Ascending aorta (tissue), 2 donors: ENCODE measurements around the gene RFLNA. TPM values are rescaled to one million over a fixed set of nuclear protein-coding genes. Genes with fewer than 3 reads are reported as not detected.

Experiments
- DNase-seq, 2 donors: peaks; one replicate each; pipeline ENCODE4 v3.0.0-alpha.2; 2019; ENCODE audit warnings: low spot score in 2 of 2
- H3K27ac ChIP-seq, 2 donors: fragments of 200-600 bp; sonication (generic); one replicate each; pipeline ENCODE4 v1.5.1; 2016 to 2017; ENCODE audit warnings: mild to moderate bottlenecking in 1 of 2
- H3K27me3 ChIP-seq: fragments of 200-600 bp; sonication (generic); one replicate; pipeline ENCODE4 v1.5.1; 2017
- H3K36me3 ChIP-seq, 2 donors: fragments of 200-600 bp; sonication (generic); one replicate each; pipeline ENCODE4 v1.5.1; 2016
- H3K4me1 ChIP-seq, 2 donors: fragments of 200-600 bp; sonication (generic); one replicate each; pipeline ENCODE4 v1.5.1; 2016 to 2017; ENCODE audit warnings: mild to moderate bottlenecking in 1 of 2
- H3K4me3 ChIP-seq, 2 donors: fragments of 200-600 bp; sonication (generic); one replicate each; pipeline ENCODE4 v1.5.1; 2016 to 2017; ENCODE audit warnings: mild to moderate bottlenecking in 1 of 2
- H3K9me3 ChIP-seq, 2 donors: fragments of 200-600 bp; sonication (generic); one replicate each; pipeline ENCODE4 v1.5.1; 2016
- CTCF ChIP-seq, 3 experiments: fragments of 200-600 bp in 2 of 3; fragments of 450-650 bp in 1 of 3; sonication (generic) in 2 of 3; IDR thresholded peaks; one replicate each; pipeline ENCODE4 v1.5.1; 2016 to 2019; ENCODE audit warnings: antibody characterized with exemption in 3 of 3, mild to moderate bottlenecking in 1 of 3, moderate library complexity in 1 of 3
- intact Hi-C: fragments of 100-400 bp; cut with DNase I; formaldehyde crosslinking; loops from one replicate; pipeline ENCODE4 v1.15.1; 2023
- total RNA-seq: library from RNA; depleted of rRNA; stranded (reverse); fragments of >200 nt; gene quantifications from one replicate; pipeline ENCODE4 v1.1.0, GENCODE V29; 2016

Gene RFLNA
- total RNA-seq, 1 donor from 2014 or later = not detected

- H3K4me3 ChIP-seq = no peak overlapping the region
- H3K9me3 ChIP-seq = no peaks in the 10 kb centered on the region
- no peak for TF ChIP-seq CTCF (IDR thresholded peaks at IDR 0.05)
- no peak for DNase-seq
- H3K4me1 ChIP-seq = peaks cover 0 to 4% of the 10 kb centered on the region in 2 donors
- no peak overlapping the region for H3K27ac ChIP-seq
- no peaks in the 10 kb centered on the region for H3K27me3 ChIP-seq
- H3K36me3 ChIP-seq = no peaks in the 10 kb centered on the region
- intact Hi-C loops = no loop called here
Observed at GRCh38 chr12:124302241-124302806, 7.4 kb downstream of the RFLNA start.

- H3K4me3 ChIP-seq = no peak overlapping the region
- H3K36me3 ChIP-seq = no peaks in the 10 kb centered on the region
- intact Hi-C loops = no loop called here
- no peaks in the 10 kb centered on the region for H3K27me3 ChIP-seq
- no peaks in the 10 kb centered on the region for H3K4me1 ChIP-seq
- TF ChIP-seq CTCF (IDR thresholded peaks at IDR 0.05) = no peak
- no peaks in the 10 kb centered on the region for H3K9me3 ChIP-seq
- no peak overlapping the region for H3K27ac ChIP-seq
- no peak for DNase-seq
Observed at GRCh38 chr12:124302807-124303578, 8.1 kb downstream of the RFLNA start.

GRCh38 chr12:124303579-124304313, 8.9 kb downstream of the RFLNA start:
- no peak for TF ChIP-seq CTCF (IDR thresholded peaks at IDR 0.05)
- Histone ChIP-seq H3K9me3 (no peaks in the 10 kb centered on the region), H3K27me3 (no peaks in the 10 kb centered on the region), H3K4me3 (no peak overlapping the region), H3K4me1 (no peaks in the 10 kb centered on the region), H3K27ac (no peak overlapping the region), H3K36me3 (no peaks in the 10 kb centered on the region)
- intact Hi-C loops = no loop called here
- DNase-seq = no peak

GRCh38 chr12:124304314-124304790, 9.5 kb downstream of the RFLNA start:
- Histone ChIP-seq H3K36me3 (no peaks in the 10 kb centered on the region), H3K27me3 (no peaks in the 10 kb centered on the region), H3K4me3 (no peak overlapping the region), H3K9me3 (no peaks in the 10 kb centered on the region), H3K27ac (no peak overlapping the region), H3K4me1 (no peaks in the 10 kb centered on the region)
- no peak for TF ChIP-seq CTCF (IDR thresholded peaks at IDR 0.05)
- intact Hi-C loops = no loop called here
- DNase-seq = no peak

- Histone ChIP-seq H3K27ac (no peak overlapping the region), H3K27me3 (no peaks in the 10 kb centered on the region), H3K9me3 (no peaks in the 10 kb centered on the region), H3K4me3 (no peak overlapping the region), H3K4me1 (no peaks in the 10 kb centered on the region), H3K36me3 (no peaks in the 10 kb centered on the region)
- no peak for DNase-seq
- no peak for TF ChIP-seq CTCF (IDR thresholded peaks at IDR 0.05)
- intact Hi-C loops = no loop called here
Observed at GRCh38 chr12:124305136-124305535, 10.2 kb downstream of the RFLNA start.
